CD1c-positive myeloid dendritic cell (primary cell): ENCODE results near the gene PSMA7.

Source experiments
- DNase-seq: peaks from one replicate; pipeline ENCODE4 v3.0.0-alpha.2; 2016; ENCODE audit errors: extremely low spot score

PSMA7 gene

DNA sequence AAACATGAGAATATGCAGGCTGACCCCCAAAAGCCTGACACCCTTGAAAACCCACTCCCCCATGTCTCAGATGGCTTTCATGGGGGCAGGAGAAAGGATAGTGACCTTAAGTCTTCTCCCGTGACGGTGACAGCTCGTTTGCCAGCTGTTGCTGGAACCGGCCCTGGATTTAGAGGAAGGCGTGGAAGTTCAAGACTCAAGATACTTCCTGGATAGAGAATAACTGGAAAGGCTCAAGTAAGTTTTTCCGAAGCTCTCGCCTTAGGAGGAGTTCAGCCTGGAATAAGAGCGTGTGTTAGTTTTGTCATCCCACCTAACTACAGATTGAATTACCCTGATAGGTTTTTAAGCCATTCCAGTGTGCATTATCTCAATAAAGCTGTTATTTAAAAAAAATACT is 28.1 kb upstream of the PSMA7 start:
- no peak for DNase-seq

DNA sequence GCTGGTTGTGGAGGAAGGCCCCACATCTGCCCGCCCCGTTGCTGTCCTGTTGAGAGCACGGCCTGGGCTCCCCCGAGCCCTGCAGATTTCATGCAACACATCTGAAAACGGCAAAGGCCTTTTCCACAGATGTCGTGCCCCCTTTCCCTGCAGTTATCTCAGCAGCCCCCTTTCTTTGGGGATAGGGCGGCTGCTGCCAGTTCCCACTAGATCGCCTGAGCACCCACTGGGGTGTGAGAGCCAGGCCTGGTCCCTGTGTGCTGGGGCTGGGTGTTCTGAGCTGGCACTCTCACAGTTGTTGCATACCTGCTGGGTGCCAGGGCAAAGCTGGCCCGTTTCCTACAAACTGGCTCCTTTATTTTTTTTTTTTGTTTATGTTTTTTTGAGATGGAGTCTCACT is 27.3 kb upstream of the PSMA7 start:
- no peak for DNase-seq

DNA sequence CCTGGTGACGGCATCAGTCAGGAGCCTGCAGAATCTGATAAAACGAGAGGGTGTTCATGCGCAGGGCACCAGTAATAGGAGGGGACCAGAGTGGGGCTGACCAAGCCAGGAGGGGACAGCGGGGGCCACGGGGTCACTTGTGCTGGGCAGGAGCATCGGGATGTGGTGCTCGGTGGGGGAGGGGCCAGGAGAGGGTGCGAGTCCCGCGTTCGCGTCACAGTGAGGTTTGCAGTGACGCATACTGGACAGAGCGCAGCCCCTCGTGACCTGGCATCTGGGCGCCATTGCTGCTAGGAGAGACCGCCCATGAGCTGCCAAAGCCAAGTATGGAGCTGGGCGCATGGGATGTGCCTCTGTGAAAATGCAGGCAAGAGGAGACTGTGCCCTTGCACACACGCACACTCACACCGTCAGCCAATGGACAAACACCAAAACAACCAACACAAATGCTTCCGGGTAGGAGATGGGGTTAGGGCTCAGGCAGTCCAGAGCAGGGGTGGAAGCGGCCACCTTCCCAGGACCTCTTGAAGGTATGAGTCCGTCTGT is 25.8 kb upstream of the PSMA7 start:
- DNase-seq = no peak

DNA sequence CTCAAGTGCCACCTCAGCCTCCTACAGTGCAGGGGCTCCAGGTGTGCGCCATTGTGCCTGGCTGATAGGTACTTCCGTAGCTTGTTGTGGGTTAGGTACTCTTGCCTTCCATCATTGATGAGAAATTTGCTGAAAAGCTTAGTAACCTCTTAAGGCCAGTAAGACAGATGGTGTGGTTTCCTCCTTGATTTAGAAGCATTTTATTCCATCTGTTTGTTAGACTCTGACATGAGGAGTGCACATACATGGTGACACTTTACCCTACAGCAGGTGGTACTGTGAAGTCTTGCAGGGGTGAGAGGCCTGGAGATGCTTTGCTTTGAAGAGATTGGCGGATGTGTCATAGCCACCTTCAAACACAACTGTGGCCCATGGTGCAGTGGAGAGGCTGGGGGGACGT is 24.9 kb upstream of the PSMA7 start:
- no peak for DNase-seq

DNA sequence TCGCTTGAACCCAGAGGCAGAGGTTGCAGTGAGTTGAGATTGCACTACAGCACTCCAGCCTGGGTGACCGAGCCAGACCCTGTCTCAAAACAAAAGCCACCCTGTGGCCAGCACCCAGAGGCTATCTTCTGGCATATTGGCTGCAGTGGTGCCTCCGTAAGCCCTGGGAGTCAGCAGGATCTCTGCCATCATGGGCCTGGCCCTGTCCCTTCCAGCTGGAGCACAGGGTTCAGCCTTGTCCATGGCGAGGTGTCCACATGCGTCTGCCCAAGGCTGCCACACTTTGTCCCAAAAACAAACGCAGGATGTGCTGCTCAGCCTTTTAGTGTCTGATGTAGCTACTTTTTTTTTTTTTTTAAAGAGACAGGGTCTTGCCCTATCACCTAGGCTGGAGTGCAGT is 24.3 kb upstream of the PSMA7 start:
- no peak for DNase-seq

DNA sequence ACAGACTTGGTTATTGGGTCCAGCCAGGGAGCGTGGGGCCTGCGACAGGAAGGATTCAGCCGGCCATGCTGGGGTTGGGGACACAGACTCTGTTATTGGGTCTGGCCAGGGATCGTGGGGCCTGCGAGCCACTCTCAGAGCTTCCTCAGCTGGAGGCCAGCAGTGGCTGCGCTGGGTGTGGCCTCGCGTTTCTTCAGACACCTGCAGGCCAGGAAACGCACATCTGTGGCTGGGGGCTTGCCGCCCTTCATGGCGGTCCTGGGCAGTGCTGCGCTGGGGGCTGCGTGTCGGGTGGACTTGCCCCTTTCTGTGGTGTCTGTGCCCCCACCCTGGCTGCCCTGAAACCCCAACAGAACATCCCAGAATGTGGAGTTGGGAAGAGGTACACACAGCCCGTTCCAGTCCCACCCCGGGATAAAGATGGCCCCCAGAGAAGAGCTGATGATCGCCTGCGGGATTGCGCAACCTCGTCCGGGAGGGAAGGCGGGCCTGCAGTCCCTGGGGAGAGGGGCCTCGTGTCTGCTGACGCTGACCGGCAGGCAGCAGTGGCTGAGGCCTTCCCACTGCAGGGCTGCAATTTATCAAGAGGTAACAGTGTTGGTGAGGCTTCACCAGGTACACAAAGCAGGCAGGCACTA is 22.7 kb upstream of the PSMA7 start:
- DNase-seq = no peak

DNA sequence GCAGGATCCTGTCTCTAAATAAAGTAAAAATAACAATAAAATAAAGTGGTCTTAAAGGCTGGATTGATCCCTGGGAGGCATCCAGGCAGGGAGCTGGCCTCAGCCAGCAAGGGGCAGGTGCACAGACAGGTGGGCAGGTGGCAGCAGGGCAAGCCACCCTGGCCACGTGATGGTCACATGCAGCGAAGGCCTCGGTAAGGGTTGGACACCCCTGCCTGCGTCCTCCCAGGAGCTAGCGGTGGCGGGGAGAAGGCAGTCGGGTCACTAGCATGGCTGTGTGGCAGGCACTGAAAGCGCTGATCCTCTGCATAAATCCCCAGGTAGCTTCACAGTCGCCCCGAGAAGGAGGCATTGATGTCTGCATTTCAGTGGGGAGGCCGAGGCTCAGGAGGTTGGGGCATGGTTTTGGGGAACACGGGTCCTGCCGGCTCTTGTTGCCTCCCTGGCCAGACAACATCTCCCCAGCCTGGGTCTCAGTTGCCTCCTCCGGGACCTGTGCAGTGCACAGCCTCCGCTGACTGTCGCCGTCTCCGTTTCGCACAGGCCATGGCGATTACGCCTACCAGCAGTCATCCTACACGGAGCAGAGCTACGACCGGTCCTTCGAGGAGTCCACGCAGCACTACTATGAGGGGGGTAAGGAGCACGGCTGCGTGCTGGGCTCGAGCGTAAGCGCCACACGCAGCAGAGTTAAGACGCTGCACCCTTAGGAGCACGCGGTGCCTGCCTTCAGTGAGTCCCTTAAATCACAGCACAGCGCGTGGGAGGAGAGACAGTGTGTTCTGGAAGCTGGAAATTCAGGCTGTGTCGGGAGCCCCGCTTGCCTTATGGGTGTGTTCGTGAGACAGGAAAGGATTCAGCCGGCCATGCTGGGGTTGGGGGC is 21.9 kb upstream of the PSMA7 start:
- no peak for DNase-seq

DNA sequence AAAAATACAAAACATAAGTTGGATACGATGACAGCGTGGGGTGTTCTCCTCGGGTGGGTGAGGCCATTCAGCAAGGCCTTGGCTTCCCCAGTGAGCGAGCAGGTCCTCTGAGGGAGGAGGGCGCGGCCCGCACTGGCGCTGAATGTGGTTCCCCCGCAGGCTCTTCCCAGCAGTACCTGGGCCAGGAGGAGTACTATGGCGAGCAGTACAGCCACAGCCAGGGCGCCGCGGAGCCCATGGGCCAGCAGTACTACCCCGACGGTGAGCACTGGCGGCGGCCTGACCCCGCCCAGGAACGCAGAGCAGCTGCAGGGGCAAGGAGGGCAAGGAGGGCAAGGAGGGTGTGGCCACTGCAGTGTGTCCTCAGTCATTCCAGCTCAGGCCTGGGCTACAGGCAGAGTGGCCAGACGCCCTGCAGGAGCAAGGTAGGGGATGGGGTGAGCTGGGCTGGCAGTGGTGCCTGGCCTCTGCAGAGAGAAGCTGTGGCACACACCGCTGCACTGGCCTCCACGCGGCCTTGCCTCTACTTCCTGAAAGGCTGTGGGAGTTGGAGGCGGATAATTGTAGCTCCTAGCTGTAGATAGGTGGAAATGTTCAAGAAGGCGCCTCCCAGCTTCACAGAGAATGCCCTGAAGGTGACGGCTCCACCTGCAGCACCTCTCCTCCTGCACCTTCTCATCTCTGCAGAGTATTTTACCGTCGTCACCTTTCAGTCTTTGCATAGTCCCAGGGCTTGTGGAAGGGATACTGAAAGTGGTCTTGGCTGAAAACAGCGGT is 21.0 kb upstream of the PSMA7 start:
- no peak for DNase-seq

DNA sequence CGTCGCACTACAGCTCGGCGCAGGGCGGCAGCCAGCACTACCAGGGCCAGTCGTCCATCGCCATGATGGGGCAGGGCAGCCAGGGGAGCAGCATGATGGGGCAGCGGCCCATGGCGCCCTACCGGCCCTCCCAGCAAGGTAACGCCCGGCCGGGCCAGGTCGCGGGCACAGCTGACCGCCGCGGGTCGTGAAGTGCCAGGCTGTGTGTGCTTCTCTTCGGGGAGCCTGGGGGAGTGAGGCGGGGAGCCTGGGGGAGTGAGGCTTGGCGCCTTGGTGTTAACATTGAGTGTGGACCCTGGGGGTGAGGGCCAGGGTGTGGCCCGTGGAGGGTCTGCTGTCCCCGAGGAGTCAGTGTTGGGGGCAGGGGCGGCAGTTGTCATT is 20.3 kb upstream of the PSMA7 start:
- DNase-seq = no peak

DNA sequence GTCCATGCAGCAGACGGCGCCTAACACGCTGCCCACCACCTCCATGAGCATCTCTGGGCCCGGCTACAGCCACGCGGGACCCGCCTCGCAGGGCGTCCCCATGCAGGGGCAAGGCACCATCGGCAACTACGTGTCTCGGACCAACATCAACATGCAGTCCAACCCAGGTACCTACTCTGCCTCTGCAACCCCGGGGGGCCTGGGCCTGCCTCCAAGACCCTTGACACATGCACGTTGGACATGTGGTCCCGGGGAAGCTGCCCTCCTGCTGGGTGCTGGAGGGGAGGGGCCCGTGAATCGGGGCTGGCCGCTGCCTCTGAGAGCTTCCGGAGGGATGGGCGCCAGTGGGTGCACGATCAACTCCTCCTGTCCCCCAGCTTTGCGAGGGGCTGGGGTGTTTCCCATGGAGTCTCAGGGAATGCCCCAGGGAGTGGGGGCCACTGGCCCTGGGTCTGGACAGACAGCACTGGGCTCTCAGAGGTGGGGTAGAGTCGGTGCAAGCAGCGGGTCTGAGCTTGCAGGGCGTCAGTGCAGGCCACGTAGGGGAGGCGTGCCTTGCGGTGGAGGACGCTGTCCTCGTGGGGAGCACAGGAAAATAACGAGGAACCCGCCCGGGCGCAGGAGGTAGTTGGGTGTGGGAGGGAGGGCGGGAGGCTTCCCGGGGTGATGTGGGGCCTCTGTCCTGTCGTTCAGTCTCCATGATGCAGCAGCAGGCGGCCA is 19.7 kb upstream of the PSMA7 start:
- DNase-seq = no peak

DNA sequence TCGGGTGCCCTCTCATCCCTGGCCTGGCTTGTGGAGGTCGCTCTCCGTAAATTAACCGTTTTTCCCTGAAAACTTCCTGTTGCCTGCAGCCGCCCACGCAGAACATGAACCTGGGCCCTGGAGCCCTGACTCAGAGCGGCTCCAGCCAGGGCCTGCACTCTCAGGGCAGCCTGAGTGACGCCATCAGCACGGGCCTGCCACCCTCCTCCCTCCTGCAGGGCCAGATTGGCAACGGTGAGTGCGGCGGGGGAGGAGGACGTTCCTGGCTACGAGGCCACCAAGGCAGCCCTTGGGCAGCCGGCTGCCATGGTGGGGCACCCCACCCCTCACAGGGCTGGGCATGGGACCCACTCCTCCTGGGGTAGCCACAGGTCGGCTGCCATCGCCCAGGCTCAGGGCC is 18.2 kb upstream of the PSMA7 start:
- no peak for DNase-seq

DNA sequence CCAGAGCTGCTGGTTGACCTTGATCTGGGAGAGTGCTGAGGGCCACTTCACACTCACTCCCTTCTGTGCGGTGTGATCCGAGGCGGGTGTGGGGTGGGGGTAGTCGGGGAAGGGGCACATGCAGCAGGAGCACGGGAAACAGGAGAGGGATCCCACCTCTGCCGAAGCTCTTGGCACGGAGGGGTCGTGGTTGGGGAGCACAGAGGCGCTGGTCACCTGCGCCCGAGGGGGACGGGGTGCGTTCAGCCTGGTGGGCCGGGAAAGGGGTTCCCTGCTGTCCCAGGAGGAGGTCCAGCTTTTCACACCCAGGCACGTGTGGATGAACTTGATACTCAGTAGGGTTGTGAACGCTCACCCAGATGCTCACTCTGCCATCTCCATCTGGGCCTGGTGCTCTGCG is 17.7 kb upstream of the PSMA7 start:
- no peak for DNase-seq

DNA sequence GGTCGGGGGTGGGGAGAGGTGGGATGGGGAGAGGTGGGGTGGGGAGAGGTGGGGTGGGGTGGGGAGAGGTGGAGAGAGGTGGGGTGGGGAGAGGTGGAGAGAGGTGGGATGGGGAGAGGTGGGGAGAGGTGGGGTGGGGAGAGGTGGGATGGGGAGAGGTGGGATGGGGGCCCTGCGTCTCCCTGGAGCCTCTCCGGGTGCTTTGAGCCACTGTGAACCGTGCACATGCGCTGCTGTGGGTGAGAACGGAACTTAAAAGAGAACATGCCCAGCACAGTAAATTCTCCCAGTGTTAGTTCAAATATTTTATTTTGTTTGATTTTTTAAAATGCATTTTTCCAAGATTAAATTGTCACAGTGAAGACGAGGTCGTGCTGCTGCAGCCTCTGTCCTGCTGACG is 17.1 kb upstream of the PSMA7 start:
- no peak for DNase-seq

DNA sequence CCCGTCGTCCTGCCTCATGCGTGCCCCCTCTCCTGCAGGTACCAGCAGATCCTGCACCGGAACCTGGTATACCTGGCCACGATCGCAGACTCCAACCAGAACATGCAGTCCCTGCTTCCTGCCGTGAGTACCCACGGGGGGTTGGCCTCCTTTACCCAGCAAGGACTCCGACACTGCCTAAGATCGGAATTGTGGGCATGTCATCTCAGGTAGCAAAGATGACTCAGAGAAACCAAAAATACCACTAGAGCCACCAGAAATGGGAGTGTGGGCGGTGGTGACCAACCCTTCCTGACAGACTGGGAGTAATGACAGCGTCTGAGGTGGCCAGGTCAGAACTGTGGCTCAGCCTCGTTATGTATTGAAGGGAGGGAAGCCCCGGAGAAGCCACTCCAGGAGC is 16.6 kb upstream of the PSMA7 start:
- no peak for DNase-seq

DNA sequence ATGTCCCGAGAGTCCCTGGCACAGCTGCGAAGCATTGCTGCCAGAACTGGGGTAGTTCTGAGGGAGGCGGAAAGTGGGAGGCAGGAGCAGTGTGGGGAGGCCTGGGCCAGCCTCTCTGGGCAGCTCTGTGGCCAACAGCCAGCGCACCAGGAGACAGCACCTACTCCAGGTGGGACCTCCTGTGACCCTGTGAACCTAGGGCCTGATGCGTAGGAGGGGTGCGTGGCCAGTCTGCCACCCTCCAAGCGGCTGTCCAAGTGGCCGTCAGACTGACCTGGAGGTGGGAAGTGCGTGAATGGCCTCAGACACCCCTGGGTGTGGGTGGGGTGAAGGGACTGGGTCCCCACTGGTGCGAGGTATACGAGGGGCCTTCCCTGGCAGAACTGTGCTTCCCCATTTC is 15.9 kb upstream of the PSMA7 start:
- DNase-seq = no peak

DNA sequence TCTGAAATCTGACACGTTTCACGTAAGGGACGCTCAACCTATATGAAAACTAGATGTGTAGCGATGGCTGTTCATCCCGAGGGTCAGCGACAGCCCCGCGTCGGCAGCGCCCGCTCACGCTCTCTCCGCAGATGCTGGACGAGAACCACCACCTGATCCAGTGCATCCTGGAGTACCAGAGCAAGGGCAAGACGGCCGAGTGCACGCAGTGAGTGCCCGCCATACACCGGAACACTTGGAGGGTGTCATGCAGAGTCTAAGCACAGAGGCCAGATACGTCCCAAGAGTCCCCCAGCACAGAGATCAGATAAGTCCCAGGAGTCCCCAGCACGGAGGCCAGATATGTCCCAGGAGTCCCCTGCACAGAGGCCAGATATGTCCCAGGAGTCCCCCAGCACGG is 15.3 kb upstream of the PSMA7 start:
- no peak for DNase-seq

DNA sequence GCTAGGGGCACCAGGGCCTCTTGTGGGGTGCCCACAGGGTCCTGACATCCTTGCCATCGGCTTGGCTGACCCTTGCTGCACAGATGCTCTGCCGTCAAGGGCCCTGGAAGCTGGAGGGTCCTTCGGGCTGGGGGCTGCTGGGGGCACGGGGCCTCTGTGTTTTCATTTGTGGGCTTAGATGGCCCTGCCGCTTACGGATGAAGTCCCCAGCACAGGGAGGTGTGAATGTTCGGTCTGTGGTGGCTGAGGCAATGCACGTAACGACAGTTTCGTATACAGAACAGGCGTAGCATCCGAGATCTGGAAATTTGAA is 14.8 kb upstream of the PSMA7 start:
- DNase-seq = no peak

DNA sequence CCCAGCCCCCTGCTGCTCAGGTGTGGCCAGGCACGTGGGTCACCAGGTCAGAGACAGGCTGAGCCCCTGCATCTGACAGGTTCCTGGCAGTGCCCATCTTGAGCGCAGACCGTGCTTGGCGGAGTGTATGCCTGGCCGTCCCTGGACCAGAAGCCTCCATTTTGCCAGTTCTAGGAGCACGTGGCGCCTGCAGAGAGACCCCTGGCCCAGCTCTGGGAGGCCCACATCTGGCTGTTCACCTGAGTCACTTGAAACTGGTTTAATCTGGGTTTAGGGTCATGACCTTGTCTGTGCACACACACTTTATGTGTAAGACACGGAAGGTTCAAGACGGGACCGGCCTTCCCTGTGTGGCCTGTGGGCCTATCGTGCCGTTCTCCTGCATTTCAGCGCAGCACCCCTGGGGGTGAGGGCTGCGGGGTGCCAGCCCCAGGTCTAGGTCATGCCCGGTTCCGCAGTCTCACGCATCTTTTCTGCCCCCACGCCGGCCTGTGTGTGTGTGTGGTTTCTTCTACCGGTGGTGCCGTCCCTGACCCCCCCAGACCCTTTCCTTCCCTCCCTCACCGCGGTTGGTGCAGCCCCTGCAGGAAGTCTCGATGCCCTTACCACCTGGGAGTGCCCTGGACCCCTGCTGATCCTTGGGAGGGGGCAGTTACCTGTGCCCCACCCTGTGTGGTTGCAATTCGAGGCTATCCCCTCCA is 14.3 kb upstream of the PSMA7 start:
- DNase-seq = no peak

DNA sequence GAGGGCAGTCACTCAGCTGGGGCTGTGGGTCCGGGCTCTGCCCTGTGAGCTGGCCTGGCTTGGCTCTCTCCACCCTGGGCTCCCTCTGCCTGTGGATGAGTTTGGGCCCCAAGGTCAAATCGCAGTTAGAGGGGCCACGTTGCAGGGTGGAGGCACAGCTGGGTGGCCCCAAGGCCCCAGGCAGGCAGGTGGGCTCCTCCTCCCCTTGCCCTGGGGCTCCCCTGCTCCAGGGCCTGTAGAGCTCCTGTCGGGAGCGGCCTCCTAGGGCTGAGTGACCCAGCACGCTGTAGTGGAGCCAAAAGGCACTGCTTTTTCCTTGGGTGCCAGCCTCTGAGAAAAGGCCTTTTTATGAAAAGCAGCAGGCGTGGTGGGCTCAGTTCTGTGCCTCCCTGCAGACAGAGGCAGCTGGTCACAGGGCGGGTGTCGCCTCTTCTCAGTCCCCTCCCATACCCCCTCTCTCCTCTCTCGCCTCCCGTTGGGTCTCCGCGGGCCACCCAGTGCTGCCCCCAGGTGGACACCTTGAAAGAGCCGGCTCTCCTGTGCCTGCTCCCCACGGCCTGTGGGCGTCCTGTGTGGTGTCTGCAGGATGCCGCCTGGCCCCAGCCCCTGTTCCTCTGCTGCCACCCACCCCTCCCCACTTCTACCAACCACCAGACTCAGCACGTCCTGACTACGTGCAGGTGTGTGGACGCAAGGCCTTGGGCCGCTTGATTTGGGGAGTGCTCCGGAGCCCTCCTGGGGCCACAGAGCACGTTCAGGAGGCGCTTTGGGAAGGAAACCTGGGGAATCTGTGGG is 13.6 kb upstream of the PSMA7 start:
- peak; percentile 69 for DNase-seq

DNA sequence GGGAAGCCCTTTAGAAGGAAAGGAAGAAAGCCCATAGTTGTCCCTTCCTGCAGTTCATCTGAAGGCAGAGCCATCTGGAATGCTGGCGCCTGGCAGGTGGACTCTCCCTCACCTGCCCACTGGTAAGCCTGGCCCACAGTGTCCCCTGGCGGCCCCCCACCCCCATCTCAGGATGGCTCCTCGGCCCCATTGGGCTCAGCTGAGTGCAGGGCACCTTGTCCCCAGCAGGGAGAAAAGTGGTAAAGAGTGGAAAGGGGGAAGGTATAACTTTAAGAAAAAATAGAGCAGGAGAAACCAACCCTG is 13.0 kb upstream of the PSMA7 start:
- no peak for DNase-seq
